Stimulated activated CD4-positive, alpha-beta T cell treated with anti-CD3 and anti-CD28 coated beads, Interleukin-2, amount 100 ng/mL, for 24 hours (primary cell): ENCODE measurements around the gene CPEB1.

Experiments
- DNase-seq, 2 donors: peaks; one replicate each; pipeline ENCODE4 v3.0.0-alpha.2; 2020

Gene CPEB1

DNA sequence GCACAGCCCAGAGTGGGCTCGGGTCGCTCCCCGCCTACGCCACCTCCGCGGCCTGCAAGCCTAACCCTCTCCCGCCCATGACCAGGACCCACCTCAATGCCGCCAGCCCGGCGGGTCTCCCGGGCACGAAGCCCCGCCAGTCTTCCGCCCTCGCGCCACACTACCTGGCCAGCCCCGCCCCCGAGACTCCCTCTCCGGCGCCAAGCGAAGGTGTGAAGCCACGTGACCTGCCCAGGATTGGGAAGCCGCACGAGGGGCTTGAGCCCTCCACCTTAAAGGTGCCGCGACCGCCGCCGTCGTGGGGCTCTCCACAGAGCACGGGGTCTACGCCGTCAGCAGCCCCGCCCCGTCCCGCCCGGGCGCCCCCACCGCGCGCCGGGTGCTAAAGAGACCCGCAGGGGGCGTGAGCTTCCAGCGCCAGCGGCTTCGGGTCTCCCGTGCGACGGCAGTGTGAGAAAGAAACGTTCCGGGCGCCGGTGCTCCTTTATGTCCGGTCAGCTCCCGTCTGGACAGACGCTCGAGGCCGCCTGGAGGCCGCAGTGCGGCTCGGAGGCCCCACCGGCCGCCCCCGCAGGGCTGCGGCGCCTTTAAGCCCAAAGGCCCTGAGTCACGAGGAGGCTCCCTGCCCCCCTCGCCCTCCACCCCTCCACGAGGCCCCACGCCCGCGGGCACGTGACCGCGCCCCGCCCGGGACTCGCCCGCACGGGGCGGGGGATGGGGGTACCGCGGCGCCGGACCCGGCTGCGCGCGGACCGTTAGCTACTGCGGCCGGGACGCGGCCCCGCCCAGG is at the start of gene CPEB1:
Gene CPEB1, minus strand, starts transcription at position 319 of the 790 bp plus-strand sequence. CDS start 18,904 bp downstream, outside the sequence.
- peak; percentile 53 to 55 for DNase-seq

DNA sequence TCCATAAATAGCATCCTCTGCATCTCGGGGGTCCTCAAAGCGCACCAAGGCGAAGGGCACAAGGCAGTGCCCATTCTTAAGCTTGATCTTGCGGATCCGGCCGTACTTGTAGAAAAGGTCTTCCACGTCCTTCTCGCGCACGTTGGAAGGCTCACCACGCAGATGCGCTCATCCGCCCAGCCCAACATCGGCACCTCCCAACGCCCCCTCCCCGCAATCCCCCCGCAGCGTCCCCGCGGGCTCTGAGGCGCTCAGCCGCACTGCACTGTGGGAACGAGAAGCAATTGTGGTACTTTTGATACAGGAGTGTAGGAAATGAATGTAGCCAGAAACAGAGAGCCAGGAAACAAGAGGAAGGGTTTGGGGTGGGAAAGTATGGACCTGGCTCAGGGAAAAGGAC is 45.0 kb upstream of the CPEB1 start:
- DNase-seq = no peak

DNA sequence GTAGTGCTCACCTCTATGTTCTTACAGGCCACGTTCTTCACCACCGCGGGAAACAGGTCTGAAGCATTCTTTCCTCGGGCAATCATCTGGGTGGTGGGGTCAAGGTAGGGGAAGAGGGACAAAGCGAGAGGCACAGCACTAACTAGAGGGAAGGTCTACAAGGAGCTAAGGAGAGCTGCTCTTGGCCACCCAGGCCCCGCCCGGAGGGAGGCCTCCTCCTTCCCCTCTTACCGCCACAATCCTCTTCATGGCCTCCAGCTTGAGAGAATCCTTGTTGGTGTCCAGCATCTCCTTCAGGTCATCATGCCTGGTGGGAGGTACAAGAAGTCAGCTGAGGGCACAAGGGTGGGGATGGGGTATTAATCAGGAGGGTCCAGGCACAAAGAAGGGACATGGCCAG is 42.0 kb upstream of the CPEB1 start:
- no peak for DNase-seq

DNA sequence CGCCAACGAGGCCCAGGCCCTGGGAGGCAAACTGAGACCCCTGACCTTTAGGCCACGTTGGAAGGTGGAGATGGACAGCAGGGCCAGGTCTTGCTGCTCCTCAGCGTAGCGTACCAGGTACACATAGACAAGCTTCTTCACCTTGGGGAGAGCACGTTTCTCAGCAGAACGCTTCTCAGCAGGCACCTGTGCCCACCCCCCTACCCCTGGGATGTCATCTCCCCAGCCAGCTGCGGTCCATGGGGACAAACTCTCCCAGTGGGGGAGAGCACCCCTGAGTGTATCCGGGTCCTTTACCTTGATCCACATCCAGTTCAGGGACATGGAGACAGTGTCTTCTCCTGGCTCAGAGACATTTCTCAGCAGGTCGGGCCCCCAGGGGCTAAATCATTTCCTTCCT is 41.5 kb upstream of the CPEB1 start:
- DNase-seq = no peak

DNA sequence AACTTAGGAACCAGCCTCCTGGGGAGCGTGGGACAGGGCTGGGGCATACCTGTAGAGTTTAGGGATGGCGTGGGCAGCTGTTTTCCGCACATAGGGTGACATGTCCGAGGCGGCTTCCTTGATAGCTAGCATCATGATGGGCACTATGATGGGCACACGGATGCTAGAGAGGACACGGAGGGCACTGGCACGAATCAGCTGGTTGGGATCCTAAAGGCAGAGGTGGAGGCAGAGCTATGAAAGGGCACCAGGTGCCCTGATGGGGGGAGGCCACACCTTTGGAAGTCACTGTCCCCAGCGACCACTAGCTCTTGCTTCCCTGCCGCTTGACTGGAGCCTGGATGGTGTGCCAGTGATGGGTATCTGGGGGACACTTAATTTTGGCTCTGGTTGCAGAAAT is 34.2 kb upstream of the CPEB1 start:
- DNase-seq = no peak

DNA sequence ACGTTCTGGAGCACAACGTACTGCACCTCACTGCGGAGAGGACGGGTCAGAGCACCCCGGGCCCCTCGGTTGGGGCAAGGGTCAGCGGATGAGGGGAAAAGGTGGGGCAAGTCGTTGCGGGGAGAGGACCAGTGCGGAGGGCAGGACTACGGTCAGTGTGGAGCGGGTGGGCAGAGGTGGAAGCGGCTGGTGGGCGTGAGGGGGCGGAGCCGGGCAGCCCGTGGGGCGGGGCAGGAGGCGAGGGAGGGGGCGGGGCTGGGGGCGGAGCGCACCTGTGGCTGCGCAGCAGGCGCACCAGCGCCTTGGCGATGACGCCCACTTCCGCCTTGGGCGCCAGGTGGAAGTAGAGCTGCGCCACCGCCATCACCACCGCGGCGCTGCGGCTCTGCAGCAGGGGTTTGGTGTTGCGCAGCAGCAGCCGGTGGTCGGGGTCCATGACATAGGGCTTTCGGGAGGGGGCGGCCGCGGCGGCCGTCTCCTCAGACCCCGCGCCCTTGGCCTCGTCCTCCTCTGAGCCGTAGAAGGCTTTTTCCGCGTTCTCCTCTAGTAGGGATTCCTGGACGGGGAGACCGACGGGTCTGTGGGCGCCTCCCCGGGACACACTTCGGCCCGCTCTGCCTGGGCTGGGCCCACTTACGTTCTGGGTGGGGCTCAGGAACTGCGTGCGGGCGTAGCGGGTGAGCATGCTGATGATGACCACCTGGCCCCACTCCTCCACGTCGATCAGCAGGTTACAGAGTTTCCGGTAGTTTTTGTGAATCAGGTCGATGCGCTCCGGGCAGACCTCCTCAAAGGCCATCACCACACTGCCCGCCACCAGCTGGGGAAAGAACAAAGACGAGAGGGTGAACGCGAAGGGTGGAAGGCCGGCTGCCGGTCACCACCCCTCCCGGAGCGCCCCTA is 33.3 kb upstream of the CPEB1 start:
- peak; percentile 76 to 81 for DNase-seq

DNA sequence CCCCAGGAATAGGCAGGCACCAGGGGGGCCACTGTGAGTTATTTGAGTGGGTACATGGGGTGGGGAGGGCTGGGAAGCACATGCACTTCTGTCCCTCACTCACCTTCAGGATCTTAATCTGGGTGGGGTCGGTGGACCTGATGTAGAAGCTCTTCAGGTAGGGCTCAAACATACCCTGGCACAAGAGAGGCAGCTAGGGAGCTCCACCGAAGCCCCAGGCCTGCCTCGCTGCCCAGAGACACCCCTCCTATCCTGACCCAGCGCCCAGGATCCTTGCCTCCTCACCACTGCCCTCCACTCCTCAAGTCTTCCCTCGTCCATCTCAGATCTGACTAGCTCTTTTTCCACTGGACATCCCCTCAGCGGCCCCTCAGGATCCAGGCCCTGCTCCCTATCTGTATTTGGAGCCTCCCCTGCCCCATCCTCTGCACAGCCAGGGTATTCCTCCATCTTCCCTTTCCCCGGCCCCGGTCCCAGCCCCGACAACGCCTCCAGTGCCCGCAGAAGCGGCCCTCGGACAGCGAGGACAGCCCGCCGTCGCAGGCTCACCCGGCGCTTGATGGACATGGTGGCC is 32.5 kb upstream of the CPEB1 start:
- no peak for DNase-seq

DNA sequence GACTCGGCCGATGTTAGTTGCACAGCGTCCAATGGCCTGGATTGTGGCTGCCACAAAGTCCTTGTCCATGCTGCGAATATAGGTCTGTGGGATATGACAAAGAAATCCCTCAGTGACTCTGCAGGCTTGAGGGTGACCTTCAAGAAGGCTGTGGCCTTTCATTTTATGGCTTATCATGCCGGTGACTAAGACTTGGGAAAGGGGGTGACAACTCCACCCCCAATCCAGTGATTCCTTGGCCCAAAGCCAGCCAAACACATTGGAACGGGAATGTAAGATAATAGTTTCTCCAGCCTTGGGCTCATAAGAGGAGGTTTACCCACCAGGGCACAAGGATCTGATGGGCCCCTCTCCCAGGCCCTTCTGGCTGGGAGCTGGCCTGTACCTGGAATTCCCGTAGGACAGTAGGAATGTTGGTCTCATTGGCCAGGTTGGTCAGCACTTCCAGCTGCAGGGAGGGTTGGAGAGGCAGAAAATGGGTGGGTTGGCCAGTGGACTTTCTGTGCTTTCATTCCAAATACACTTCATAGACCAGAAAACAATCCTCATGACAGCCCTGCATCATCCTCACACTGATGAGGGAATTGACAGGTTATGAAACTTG is 30.7 kb upstream of the CPEB1 start:
- no peak for DNase-seq

DNA sequence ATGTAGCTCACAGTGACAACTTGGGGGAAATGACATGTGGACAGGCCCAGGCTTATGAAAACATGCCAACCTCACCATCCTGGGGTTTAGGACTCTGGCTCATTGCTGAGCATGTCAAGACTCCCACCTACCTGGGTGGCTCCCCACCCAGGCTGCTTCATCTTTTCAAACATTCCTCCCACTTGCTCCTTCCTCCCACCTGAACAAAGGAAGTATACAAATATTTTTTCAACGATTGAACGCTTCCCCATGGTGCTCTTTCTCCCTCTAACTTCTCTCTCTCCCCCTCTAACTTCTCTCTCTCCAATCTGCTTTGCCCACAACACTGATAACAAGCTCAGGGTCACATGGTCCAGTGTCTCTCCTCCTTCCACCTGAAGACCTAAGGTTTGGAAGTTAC is 27.7 kb upstream of the CPEB1 start:
- no peak for DNase-seq

DNA sequence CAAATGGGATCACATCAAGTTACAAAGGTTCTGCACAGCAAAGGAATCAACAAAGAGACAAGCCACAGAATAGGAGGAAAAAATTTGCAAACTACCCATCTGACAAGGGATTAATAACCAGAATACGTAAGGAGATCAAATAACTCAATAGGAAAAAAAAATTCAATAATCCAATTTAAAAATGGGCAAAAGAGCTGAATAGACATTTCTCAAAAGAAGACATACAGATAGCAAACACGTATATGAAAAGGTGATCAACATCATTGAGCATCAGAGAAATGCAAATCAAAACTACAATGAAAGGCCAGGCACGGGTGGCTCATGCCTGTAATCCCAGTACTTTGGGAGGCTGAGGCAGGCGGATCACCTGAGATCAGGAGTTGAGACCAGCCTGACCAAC is 23.5 kb upstream of the CPEB1 start:
- DNase-seq = no peak

DNA sequence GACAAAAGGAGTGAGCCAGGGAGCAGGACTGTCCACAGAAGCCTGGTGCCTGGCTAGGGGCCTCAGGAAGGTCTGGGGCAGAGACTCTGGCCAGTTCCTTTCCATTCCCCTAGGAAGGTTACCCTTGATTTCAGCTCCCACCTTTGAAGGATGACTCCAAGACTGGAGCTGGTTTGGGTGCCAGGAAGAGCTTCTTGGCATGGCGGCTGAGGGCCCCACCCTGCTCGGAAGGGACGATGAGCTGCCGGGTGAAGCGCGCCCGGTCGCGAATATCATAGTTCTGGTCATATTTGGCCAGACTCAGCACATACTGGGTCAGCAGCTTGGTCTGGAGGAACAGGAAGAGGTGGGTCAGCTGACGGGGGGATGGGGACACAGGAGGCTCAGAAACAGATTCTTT is 19.4 kb upstream of the CPEB1 start:
- no peak for DNase-seq

DNA sequence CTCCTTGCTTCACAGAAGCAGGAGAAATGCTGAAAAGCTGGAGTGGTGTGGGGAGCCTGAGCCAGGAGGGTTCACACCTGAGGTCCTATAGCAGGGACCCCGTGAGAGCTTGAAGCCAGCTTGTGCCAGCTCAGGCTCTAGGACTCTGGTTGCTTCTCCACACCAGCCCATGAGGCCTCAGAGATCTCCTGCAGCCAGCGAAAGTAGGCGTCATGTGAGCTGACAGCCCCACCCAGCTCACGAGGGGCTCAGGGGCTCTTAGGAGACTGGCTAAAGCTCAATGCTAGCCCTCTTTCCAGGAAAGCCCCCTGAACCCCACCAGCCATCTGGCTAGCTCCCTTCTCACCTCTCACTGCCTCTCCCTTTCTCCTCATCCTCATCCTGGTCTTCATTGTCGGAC is 16.9 kb upstream of the CPEB1 start:
- DNase-seq = no peak

DNA sequence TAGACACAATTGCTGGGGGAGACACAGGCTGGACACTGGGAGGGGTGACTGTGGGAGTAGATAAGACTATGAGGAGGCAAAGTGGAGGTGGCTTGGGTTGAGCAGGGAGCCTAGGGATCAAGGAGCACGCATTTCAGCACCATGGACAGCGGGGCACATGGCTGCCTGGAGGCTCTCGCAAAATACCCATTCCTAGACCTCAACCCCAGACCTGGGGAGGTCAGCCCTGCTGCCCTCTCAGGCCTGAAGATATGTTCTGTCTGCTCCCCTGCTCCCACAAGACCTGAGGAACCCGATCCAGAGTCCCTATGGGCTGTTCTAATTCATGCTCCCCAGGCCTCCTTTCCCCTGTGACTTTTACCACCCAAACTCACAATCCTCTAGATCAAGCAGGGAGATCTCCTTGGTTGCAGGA is 16.0 kb upstream of the CPEB1 start:
- DNase-seq = peak; percentile 48 to 63

DNA sequence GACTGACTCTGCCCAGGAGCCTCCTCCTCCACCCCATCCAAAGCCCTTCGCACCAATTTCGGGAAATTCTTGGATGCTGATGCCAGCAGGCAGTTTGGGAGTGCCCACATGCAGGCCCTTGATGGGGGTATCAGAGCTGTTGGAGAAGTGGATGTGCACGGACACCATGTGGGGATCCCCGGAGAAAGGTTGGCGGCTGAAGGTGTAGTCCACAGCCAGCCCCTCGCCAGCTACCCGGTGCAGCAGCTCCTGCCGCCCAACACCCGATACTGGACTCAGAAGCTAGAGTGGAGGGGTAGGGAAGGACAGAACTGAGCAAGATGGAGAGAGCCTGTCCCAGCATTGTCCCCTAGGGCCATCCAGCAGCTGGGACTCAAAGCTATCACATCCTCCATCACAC is 15.5 kb upstream of the CPEB1 start:
- DNase-seq = no peak

DNA sequence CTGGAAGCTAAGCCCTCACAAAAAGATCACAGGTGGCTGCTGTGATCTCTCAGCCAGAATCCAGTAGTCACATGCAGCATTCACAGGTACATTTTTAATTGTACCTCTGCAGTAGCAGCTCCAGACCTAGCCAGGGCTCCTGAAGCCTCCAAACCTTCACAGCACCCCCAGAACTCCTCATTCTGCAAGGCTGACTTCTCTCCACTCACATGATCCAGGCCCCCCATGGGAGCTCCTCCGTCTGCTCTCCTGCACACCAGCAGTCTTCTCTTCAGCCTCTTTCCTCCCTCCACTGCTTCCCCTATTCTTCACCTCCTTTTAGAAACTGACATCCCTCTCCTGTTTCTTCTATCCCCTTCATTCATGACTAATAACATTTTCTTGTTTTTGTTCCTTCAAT is 13.2 kb upstream of the CPEB1 start:
- no peak for DNase-seq

DNA sequence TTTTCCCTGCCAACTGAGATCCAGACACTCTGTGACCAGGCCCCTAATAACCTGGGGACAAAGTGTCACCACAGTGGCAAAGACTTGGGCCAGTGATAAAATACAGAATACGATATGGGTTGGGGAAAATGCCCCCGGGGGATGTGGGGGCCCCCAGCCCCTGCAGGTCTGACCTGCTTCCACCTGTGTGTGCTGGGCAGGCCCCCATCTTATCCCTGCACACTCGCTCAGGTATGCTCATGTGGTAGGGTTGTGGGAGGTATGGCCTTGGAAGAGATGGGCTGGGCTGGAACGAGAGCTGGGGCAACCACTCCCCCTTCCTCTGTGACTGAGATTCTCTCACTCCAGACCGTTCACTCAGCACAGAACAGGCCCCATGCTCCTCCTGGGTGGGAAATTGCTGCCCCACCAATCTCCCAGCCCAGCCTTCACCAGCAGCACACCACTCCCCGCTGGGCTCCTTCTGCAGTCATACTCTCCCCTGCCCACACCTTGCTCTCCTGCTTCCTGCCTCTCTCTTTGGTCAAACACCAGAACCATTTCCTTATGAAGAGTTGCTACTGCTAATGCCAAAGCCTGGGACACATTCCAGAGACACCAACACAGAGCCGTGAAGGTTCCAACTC is 9.6 kb upstream of the CPEB1 start:
- DNase-seq = no peak

DNA sequence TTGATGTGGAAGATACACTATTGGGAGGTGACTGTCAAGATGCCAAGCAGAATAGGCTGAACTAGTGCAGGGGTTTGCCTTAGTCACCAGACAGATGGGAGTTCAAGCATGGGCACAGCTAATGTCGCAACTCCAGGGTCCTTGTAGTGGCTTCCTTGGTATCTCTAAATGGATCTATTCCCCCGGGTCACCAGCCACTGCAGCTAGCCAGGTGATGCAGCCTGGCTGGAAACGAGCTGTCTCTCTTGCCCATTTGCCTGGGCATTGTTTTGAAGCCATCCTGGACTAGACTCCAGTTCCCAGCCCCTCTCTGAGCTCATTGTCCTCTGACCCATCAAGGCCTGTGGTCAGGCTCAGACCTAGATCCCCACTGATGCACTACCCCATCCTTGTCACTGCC is 8.4 kb upstream of the CPEB1 start:
- no peak for DNase-seq

DNA sequence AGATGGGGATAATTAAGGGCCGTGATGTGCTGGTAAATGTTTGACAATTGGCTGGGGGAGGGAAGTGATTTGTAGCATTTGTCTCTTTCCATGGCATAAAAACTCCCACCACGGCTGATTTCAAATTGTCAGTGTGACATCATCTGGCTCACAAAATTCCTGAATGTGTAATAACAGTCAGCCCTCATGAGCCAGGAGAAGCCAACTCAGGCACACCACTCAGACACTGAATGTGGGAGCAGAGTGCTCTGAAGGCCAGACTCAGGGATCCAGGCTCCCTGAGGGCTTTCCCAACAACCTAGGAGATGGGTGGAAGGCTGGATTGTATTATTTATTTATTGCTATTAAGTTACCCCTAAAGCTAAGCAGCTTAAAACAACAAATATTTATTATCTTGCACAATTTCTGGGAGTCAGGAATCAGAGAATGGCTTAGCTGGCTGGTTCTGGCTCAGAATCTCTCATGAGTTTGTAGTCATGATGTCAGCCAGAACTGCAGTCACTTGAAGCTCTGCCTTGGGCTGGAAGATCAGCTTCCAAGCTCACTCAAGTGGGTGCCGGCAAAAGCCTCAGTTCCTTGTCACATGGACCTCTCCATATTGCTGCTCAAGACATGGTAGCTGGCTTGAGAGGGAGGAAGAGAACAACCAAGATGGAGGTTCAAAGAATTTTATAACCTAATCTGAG is 6.5 kb upstream of the CPEB1 start:
- no peak for DNase-seq

DNA sequence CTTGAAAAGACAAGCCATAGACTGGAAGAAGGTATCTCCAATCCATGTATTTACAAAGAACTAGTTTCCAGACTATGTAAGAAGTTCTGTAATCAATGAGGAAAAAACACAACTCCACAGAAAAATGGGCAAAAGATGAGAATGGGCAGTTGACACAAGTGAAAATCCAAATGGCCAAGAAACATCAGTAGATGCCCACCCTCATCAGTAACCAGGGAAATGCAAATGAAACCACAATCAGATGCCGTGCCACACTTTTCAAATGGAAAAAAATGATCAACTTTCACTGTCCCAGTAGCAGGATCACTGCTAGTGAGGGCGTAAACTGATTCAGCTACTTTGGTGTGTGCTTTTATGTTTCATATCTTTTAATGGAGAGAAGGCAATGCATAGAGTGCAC is 4.5 kb upstream of the CPEB1 start:
- no peak for DNase-seq

DNA sequence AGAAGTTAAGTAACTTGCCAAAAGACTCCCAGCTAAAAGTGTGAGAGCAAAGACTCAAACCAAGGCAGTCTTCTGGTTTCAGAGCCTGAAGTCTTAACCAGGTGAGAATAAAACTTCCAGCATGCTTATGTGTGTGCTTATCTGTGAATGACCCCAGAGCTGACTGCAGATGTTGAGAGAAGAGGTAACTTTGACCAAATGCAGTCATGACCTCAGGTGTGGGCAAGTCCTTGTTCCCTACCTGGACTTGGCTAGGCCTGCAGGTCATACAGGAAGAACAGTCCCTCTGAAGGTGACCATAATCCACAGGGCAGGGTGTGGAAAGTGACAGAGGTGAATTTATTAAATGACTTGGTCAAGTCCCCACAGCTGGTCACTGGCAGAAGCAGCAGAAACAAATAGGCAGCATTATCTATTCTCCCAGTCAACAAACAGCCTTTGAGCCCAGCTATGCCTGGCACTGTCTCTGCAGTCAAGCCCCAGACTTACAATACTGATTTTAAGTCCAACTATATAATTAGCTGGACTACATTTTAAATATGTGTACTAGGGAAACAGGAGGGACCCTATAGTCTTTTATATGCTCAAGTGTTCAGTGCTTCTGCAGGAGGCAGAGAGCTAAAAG is 3.0 kb upstream of the CPEB1 start:
- DNase-seq = no peak

DNA sequence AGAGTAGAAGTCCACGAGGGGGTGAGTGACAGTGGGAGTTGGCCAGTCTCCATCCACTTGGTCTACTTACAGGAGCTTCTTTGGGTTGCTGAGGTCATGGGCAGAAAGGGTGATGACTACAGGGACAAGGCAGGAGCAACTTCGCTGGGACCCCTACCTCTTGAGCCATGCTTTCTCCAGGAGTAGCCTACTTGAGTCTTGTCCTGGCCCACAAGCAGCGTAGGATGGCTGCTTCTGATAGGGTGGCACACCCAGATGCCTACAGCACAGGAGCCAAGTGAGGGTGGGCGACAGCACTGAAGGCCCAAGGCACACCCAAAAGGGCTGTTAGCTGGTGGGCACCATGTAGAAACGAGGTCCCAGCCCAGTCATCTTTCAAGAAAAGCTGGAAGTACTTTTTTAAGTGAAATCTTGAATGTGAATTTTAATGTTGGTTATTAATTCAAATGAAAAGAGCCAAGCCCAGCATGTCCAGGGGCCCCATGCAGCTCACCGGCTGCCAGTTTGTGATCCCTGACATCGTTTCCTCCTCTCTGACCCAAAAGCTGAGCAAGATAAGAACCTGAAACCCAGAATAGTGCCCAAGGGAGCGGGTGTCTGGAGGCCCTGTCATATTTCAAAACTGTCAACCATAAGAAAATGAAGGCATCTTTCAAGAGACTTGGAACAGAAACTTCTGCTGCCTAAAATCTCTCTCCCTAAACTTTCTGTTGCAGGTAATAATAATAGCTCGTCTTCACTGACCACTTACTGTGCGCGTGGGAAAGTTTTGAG is 2.2 kb upstream of the CPEB1 start:
- no peak for DNase-seq
